Neural cell (in vitro differentiated cells): Measurements from ENCODE around the gene MYOCOS. TPM values are rescaled to one million over a fixed set of nuclear protein-coding genes. Genes with fewer than 3 reads are reported as not detected.

Experiments
- H2AFZ ChIP-seq: fragments of 200-600, 300-800 bp; sonication (generic), shearing (Covaris generic); 2 replicates; pipeline ENCODE4 v1.6.0; 2014; ENCODE audit warnings: low read depth, mild to moderate bottlenecking, antibody characterized with exemption, low read length, moderate library complexity
- H3F3A ChIP-seq: fragments of 200-600 bp; shearing (Covaris generic); 2 replicates; pipeline ENCODE4 v1.6.1; 2016; ENCODE audit warnings: mild to moderate bottlenecking, moderate library complexity, mixed read lengths, antibody characterized with exemption, low read length; ENCODE audit not compliant: insufficient read depth, poor library complexity, severe bottlenecking
- H3K27ac ChIP-seq: fragments of 200-600, 300-800 bp; sonication (generic), shearing (Covaris generic); 2 replicates; pipeline ENCODE4 v1.5.1; 2014; ENCODE audit warnings: mild to moderate bottlenecking, low read length, moderate library complexity
- H3K27me3 ChIP-seq: fragments of 300-800, 200-600 bp; sonication (generic), shearing (Covaris generic); 2 replicates; pipeline ENCODE4 v1.6.0; 2014; ENCODE audit warnings: mild to moderate bottlenecking, low read depth, low read length, moderate library complexity; ENCODE audit not compliant: insufficient read depth
- H3K36me3 ChIP-seq: fragments of 300-800, 200-600 bp; sonication (generic), shearing (Covaris generic); 2 replicates; pipeline ENCODE4 v1.5.1; 2014; ENCODE audit warnings: mild to moderate bottlenecking, antibody characterized with exemption, low read length, moderate library complexity; ENCODE audit not compliant: insufficient read depth
- H3K4me2 ChIP-seq: fragments of 300-800, 200-600 bp; sonication (generic), shearing (Covaris generic); 2 replicates; pipeline ENCODE4 v1.6.0; 2014; ENCODE audit warnings: mild to moderate bottlenecking, low read length
- H3K4me3 ChIP-seq: fragments of 300-800, 200-600 bp; sonication (generic), shearing (Covaris generic); 2 replicates; pipeline ENCODE4 v1.5.1; 2014; ENCODE audit warnings: mild to moderate bottlenecking, low read length, moderate library complexity
- H3K79me2 ChIP-seq: fragments of 200-600 bp; shearing (Covaris generic); replicated peaks from 2 replicates; pipeline ENCODE4 v1.6.0; 2014; ENCODE audit warnings: mild to moderate bottlenecking, low read length, moderate library complexity; ENCODE audit not compliant: insufficient read depth
- H3K9ac ChIP-seq: fragments of 300-800, 200-600 bp; sonication (generic), shearing (Covaris generic); 2 replicates; pipeline ENCODE4 v1.6.1; 2016; ENCODE audit warnings: mild to moderate bottlenecking, low read length, mixed read lengths
- H3K9me2 ChIP-seq: fragments of 200-600 bp; shearing (Covaris generic); 2 replicates; pipeline ENCODE4 v1.6.1; 2016; ENCODE audit warnings: mild to moderate bottlenecking, low read length, mixed read lengths; ENCODE audit not compliant: insufficient read depth
- H3K9me3 ChIP-seq: fragments of 200-600, 300-800 bp; sonication (generic), shearing (Covaris generic); 2 replicates; pipeline ENCODE4 v1.6.1; 2016; ENCODE audit warnings: mild to moderate bottlenecking, mixed run types, low read length, moderate library complexity, mixed read lengths
- H4K20me1 ChIP-seq: fragments of 200-600 bp; shearing (Covaris generic); 2 replicates; pipeline ENCODE4 v1.6.1; 2016; ENCODE audit warnings: mild to moderate bottlenecking, mixed run types; ENCODE audit not compliant: insufficient read depth
- EP300 ChIP-seq: fragments of 450-650 bp; conservative IDR thresholded peaks from 2 replicates; pipeline ENCODE4 v1.6.1; 2014; ENCODE audit warnings: antibody characterized with exemption, mild to moderate bottlenecking, moderate library complexity; ENCODE audit not compliant: poor library complexity, severe bottlenecking
- EZH2 ChIP-seq: fragments of 200-600, 300-800 bp; shearing (Covaris generic), sonication (generic); IDR thresholded peaks from 2 replicates; pipeline ENCODE4 v1.6.1; 2014; ENCODE audit warnings: antibody characterized with exemption, low read length, borderline replicate concordance, mild to moderate bottlenecking; ENCODE audit not compliant: insufficient read depth, poor library complexity, severe bottlenecking
- MXI1 ChIP-seq: fragments of 450-650 bp; conservative IDR thresholded peaks from 2 replicates; pipeline ENCODE4 v1.6.1; 2014; ENCODE audit warnings: antibody characterized with exemption, mild to moderate bottlenecking; ENCODE audit not compliant: poor library complexity, severe bottlenecking
- POLR2AphosphoS5 ChIP-seq: IDR thresholded peaks from 2 replicates; pipeline ENCODE4 v1.6.1; 2012
- RAD21 ChIP-seq: fragments of 450-650 bp; conservative IDR thresholded peaks from 2 replicates; pipeline ENCODE4 v1.6.1; 2014; ENCODE audit warnings: antibody characterized with exemption, mild to moderate bottlenecking, moderate library complexity
- REST ChIP-seq: IDR thresholded peaks from 2 replicates; pipeline ENCODE4 v1.6.1; 2012; ENCODE audit warnings: borderline replicate concordance
- SMC3 ChIP-seq: fragments of 450-650 bp; conservative IDR thresholded peaks from 2 replicates; pipeline ENCODE4 v1.6.1; 2014; ENCODE audit warnings: antibody characterized with exemption, mild to moderate bottlenecking, moderate library complexity; ENCODE audit not compliant: poor library complexity
- TAF1 ChIP-seq: IDR thresholded peaks from 2 replicates; pipeline ENCODE4 v1.6.1; 2012; ENCODE audit warnings: low read depth
- polyA plus RNA-seq: library from polyadenylated mRNA; depleted of rRNA; stranded (reverse); fragments of >200 nt; gene quantifications from 2 replicates; pipeline ENCODE4 v1.2.3, GENCODE V29; 2014
- TF ChIP-seq, protein P1 (sequence below): fragments of 450-650 bp; IDR thresholded peaks from 2 replicates; pipeline ENCODE4 v1.5.1; 2014; ENCODE audit warnings: antibody characterized with exemption, mild to moderate bottlenecking, moderate library complexity; ENCODE audit not compliant: poor library complexity, severe bottlenecking

The MYOCOS gene
- polyA plus RNA-seq, 1 donor from 2014 or later = not detected

DNA sequence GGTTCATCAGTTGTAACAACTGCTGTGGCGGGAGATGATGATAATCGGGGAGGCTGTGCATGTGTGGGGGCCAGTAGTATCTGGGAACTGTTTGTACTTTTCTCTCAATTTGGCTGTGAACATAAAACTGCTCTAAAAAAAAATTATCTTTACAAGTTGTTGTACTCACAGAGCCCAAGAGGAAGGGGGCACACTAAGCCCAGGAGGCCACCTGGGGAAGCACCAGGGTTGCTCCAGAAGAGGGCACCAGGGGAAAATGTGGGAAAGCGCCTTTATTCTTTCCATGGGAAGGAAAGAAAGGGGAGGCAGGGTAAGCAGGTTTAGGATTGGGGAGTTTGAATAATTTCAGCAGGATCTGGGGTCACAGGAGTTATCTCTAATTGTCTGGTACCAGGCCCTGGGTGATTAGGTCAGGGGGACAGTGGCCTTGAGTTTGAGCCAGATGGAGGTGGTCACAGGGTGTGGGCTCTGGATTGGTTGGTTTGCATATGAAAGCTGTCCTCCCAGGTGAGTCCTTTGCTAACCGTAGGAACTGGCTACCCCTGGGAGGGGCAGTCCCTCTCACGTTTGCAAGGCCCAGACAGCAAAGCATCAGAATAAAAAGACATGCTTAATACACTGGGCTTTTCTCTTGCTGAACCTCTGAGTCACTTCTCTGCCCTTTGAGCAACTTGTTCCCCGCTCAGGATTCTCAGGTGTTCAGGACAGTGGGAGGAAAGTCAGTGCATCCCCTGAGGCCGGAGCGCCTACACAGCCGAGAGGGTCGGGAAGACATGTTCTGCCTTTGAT, 19.2 kb downstream of the MYOCOS start:
- TF ChIP-seq REST = no peak
- TF ChIP-seq, protein P1, sequence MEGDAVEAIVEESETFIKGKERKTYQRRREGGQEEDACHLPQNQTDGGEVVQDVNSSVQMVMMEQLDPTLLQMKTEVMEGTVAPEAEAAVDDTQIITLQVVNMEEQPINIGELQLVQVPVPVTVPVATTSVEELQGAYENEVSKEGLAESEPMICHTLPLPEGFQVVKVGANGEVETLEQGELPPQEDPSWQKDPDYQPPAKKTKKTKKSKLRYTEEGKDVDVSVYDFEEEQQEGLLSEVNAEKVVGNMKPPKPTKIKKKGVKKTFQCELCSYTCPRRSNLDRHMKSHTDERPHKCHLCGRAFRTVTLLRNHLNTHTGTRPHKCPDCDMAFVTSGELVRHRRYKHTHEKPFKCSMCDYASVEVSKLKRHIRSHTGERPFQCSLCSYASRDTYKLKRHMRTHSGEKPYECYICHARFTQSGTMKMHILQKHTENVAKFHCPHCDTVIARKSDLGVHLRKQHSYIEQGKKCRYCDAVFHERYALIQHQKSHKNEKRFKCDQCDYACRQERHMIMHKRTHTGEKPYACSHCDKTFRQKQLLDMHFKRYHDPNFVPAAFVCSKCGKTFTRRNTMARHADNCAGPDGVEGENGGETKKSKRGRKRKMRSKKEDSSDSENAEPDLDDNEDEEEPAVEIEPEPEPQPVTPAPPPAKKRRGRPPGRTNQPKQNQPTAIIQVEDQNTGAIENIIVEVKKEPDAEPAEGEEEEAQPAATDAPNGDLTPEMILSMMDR = no peak
- no peak for TF ChIP-seq RAD21
- TF ChIP-seq TAF1 = no peak
- Histone ChIP-seq H3K9me3 (no peaks in the 10 kb centered on the region), H4K20me1 (no peaks in the 10 kb centered on the region), H3K4me2 (no peak overlapping the region), H3K4me3 (no peak overlapping the region), H3K27ac (no peak overlapping the region), H3K36me3 (no peaks in the 10 kb centered on the region), H3F3A (no peaks in the 10 kb centered on the region), H3K79me2 (no peaks in the 10 kb centered on the region), H3K9me2 (no peaks in the 10 kb centered on the region), H3K9ac (no peak overlapping the region), H2AFZ (no peak overlapping the region), H3K27me3 (no peaks in the 10 kb centered on the region)

GRCh38 chr1:171642197-171642596, 20.2 kb downstream of the MYOCOS start:
- Histone ChIP-seq H3K9ac (no peak overlapping the region), H3K36me3 (no peaks in the 10 kb centered on the region), H3K9me2 (no peaks in the 10 kb centered on the region), H3K27ac (no peak overlapping the region), H2AFZ (no peak overlapping the region), H3K4me2 (no peak overlapping the region), H3K4me3 (no peak overlapping the region), H4K20me1 (no peaks in the 10 kb centered on the region), H3K9me3 (no peaks in the 10 kb centered on the region), H3F3A (no peaks in the 10 kb centered on the region), H3K27me3 (no peaks in the 10 kb centered on the region), H3K79me2 (no peaks in the 10 kb centered on the region)
- TF ChIP-seq SMC3 (no peak), EP300 (no peak), TAF1 (no peak), RAD21 (no peak), EZH2 (no peak), REST (no peak), POLR2AphosphoS5 (no peak), MXI1 (no peak)
- TF ChIP-seq, protein P1 = no peak
